Measurements from ENCODE around the gene SMNDC1. TPM values are rescaled to one million over a fixed set of nuclear protein-coding genes. Genes with fewer than 3 reads are reported as not detected.

SMNDC1 gene
- total RNA-seq, result 10 to 100 TPM; 14.2 to 15.2 TPM
- polyA plus RNA-seq (ENCODE audit: insufficient read length in 2 of 2), result 10 to 100 TPM; 29.8 to 35.5 TPM
- long read RNA-seq, donor 1, full-length matches to known transcripts, result 12 of 12 reads
- long read RNA-seq, donor 1, partial matches to known transcripts, result 0 of 12 reads
- long read RNA-seq, donor 1, other reads (novel, unspliced or antisense), result 0 of 12 reads
- long read RNA-seq, donor 2, full-length matches to known transcripts, result 2 of 2 reads
- long read RNA-seq, donor 2, partial matches to known transcripts, result 0 of 2 reads
- long read RNA-seq, donor 2, other reads (novel, unspliced or antisense), result 0 of 2 reads
- long read RNA-seq, donor 3, full-length matches to known transcripts, result 2 of 2 reads
- long read RNA-seq, donor 3, partial matches to known transcripts, result 0 of 2 reads
- long read RNA-seq, donor 3, other reads (novel, unspliced or antisense), result 0 of 2 reads
- long read RNA-seq, donor 4, full-length matches to known transcripts, result 5 of 5 reads
- long read RNA-seq, donor 4, partial matches to known transcripts, result 0 of 5 reads
- long read RNA-seq, donor 4, other reads (novel, unspliced or antisense), result 0 of 5 reads

DNA sequence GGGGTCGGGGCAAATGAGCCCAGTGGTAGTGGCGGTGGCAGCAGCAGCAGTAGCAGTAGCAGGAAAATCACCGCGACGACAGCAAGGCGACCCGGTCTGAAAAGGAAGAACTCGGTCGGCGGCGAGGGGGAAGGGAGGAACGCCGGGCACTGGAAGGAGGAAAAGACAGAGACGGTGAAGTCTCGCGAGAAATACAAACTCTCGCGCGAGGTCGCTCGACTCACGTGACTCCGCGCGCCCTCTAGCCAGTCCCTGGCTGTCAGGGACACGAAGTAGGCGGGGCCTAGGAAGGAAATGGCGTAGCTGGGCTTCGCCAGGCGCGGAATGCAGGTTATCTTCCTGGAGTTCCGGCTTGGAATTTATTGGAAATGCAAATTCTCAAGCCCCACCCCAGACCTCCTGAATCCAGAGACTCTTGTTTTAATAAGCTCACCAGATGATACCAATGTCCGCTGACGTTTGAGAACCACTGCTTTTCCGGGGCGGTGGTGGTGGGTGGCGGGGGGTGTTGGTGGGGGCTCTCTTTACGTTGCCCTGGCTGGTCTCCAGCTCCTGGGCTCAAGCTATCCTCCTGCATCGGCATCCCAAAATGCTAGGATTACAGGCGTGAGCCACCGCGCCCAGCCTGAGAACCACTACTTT, at the start of gene SMNDC1:
Gene SMNDC1 (minus strand): TSS at position 141 of the 642 bp plus-strand sequence. CDS start 1,333 bp downstream, outside the sequence.
- no peaks in the 10 kb centered on the region for H3K27me3 ChIP-seq (ENCODE audit: control insufficient read depth, insufficient read depth, low read length)
- H3K36me3 ChIP-seq (ENCODE audit: control insufficient read depth, insufficient read depth, low read length), result peaks cover 4% of the 10 kb centered on the region
- peak; percentile 93 to 100 (median 98) for DNase-seq (ENCODE audit: low read depth in 4 of 6, low spot score in 6 of 6)
- peak within 1 kb of the TSS; percentile 74 for H3K4me3 ChIP-seq (ENCODE audit: low read depth, low read length)
- peak within 1 kb of the TSS; percentile 86 for H3K27ac ChIP-seq (ENCODE audit: low read depth, low read length)
- peaks cover 5% of the 10 kb centered on the region for H3K4me1 ChIP-seq (ENCODE audit: control insufficient read depth, insufficient read depth, low read length)
- WGBS (ENCODE audit: insufficient coverage), result 0% methylated on average over 28 of the region's 42 CpGs
- H3K9me3 ChIP-seq (ENCODE audit: control insufficient read depth, insufficient read depth, low read length), result no peaks in the 10 kb centered on the region

DNA sequence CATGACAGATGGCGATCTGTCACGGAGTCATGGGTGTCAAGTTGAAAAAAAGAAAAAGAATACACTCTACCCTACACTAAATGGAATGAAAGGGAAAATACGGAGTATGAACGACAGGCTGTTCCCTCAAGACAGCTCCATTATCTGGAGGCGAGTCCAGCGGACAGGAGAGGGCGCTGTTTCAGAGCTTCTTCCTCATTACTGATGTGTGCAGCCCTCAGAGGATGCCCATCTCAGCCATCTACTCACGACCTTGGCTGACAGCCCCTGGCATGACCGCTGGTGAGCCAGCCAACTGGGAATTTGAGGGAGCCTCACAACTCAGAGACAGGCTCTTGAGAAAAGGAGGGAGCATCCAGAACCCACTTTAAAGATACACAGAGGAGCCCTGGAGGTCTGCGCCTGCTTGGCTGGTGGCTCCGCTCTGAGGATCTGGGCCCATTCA, 49.6 kb upstream of the SMNDC1 start:
- WGBS (ENCODE audit: insufficient coverage), result 26% methylated on average over 5 of the region's 11 CpGs
- no peaks in the 10 kb centered on the region for H3K36me3 ChIP-seq (ENCODE audit: control insufficient read depth, insufficient read depth, low read length)
- no peak overlapping the region for H3K27ac ChIP-seq (ENCODE audit: low read depth, low read length)
- no peaks in the 10 kb centered on the region for H3K9me3 ChIP-seq (ENCODE audit: control insufficient read depth, insufficient read depth, low read length)
- H3K27me3 ChIP-seq (ENCODE audit: control insufficient read depth, insufficient read depth, low read length), result no peaks in the 10 kb centered on the region
- peak in 5 of 6 donors; percentile 45 to 89 (median 55) for DNase-seq (ENCODE audit: low read depth in 4 of 6, low spot score in 6 of 6)
- H3K4me1 ChIP-seq (ENCODE audit: control insufficient read depth, insufficient read depth, low read length), result peaks cover 12% of the 10 kb centered on the region
- H3K4me3 ChIP-seq (ENCODE audit: low read depth, low read length), result no peak overlapping the region

- no peak overlapping the region for H3K27ac ChIP-seq (ENCODE audit: low read depth, low read length)
- H3K27me3 ChIP-seq (ENCODE audit: control insufficient read depth, insufficient read depth, low read length), result no peaks in the 10 kb centered on the region
- DNase-seq (ENCODE audit: low read depth in 4 of 6, low spot score in 6 of 6), result peak in 3 of 6 donors; percentile 40 to 90 (median 52)
- H3K4me3 ChIP-seq (ENCODE audit: low read depth, low read length), result no peak overlapping the region
- WGBS (ENCODE audit: insufficient coverage), result 42% methylated on average over 7 of the region's 14 CpGs
- no peaks in the 10 kb centered on the region for H3K36me3 ChIP-seq (ENCODE audit: control insufficient read depth, insufficient read depth, low read length)
- H3K9me3 ChIP-seq (ENCODE audit: control insufficient read depth, insufficient read depth, low read length), result no peaks in the 10 kb centered on the region
- H3K4me1 ChIP-seq (ENCODE audit: control insufficient read depth, insufficient read depth, low read length), result peaks cover 12% of the 10 kb centered on the region
Measured at GRCh38 chr10:110353244-110354119, 48.8 kb upstream of the SMNDC1 start.

- Histone ChIP-seq H3K4me3 (ENCODE audit: low read depth, low read length) (no peak overlapping the region), H3K36me3 (ENCODE audit: control insufficient read depth, insufficient read depth, low read length) (no peaks in the 10 kb centered on the region), H3K4me1 (ENCODE audit: control insufficient read depth, insufficient read depth, low read length) (peaks cover 12% of the 10 kb centered on the region), H3K9me3 (ENCODE audit: control insufficient read depth, insufficient read depth, low read length) (no peaks in the 10 kb centered on the region), H3K27ac (ENCODE audit: low read depth, low read length) (no peak overlapping the region), H3K27me3 (ENCODE audit: control insufficient read depth, insufficient read depth, low read length) (no peaks in the 10 kb centered on the region)
- no peak for DNase-seq (ENCODE audit: low read depth in 4 of 6, low spot score in 6 of 6)
- WGBS (ENCODE audit: insufficient coverage), result 62% methylated on average over 1 of the region's 2 CpGs
Measured at GRCh38 chr10:110352930-110353243, 48.2 kb upstream of the SMNDC1 start.

GRCh38 chr10:110350812-110351211, 46.1 kb upstream of the SMNDC1 start:
- H3K27me3 ChIP-seq (ENCODE audit: control insufficient read depth, insufficient read depth, low read length), result no peaks in the 10 kb centered on the region
- DNase-seq (ENCODE audit: low read depth in 4 of 6, low spot score in 6 of 6), result no peak
- no peaks in the 10 kb centered on the region for H3K36me3 ChIP-seq (ENCODE audit: control insufficient read depth, insufficient read depth, low read length)
- no peaks in the 10 kb centered on the region for H3K9me3 ChIP-seq (ENCODE audit: control insufficient read depth, insufficient read depth, low read length)
- WGBS (ENCODE audit: insufficient coverage), result 80% methylated on average over 1 of the region's 2 CpGs
- no peak overlapping the region for H3K4me3 ChIP-seq (ENCODE audit: low read depth, low read length)
- H3K27ac ChIP-seq (ENCODE audit: low read depth, low read length), result no peak overlapping the region
- peaks cover 12% of the 10 kb centered on the region for H3K4me1 ChIP-seq (ENCODE audit: control insufficient read depth, insufficient read depth, low read length)

DNA sequence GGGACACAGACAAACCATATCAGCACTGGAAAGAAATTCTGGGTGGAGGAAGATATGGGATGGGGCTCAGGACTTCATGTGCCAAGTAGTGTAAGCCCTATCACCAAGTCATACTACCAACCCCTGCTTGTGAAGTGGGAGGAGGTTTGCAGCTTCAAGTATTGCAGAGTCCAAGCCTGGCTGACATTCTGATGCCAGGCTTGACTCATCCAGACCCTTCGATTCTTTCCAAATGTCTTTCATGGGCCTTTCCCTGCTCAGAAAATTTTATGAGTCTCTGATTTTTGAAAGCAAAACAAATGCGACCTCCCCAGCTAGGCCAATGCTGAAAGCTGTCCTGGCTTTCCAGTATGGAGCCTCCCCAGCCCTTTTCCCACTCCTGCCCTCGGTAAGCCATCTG, 45.1 kb upstream of the SMNDC1 start:
- H3K27ac ChIP-seq (ENCODE audit: low read depth, low read length), result no peak overlapping the region

DNA sequence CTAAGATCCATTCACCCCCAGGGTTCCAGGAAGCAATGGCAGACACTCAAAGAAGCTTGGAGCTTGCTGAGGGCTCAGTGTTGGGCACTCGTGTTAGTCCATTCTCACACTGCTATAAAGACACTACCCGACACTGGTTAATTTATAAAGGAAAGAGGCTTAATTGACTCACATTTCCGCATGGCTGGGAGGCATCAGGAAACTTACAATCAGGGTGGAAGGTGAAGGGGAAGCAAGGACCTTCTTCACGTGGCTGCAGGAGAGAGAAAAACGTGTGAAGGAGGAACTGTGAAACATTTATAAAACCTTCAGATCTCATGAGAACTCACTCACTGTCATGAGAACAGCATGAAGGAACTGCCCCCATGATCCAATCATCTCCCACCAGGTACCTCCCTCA, 44.7 kb upstream of the SMNDC1 start:
- Histone ChIP-seq H3K27ac (ENCODE audit: low read depth, low read length) (no peak overlapping the region), H3K36me3 (ENCODE audit: control insufficient read depth, insufficient read depth, low read length) (no peaks in the 10 kb centered on the region), H3K9me3 (ENCODE audit: control insufficient read depth, insufficient read depth, low read length) (no peaks in the 10 kb centered on the region), H3K27me3 (ENCODE audit: control insufficient read depth, insufficient read depth, low read length) (no peaks in the 10 kb centered on the region), H3K4me3 (ENCODE audit: low read depth, low read length) (no peak overlapping the region), H3K4me1 (ENCODE audit: control insufficient read depth, insufficient read depth, low read length) (peaks cover 5% of the 10 kb centered on the region)
- WGBS (ENCODE audit: insufficient coverage), result no CpG with 5 or more reads among the region's 5 CpGs
- DNase-seq (ENCODE audit: low read depth in 4 of 6, low spot score in 6 of 6), result no peak

More for the DNA sequence above, 45.1 kb upstream of the SMNDC1 start:
- Histone ChIP-seq H3K36me3 (ENCODE audit: control insufficient read depth, insufficient read depth, low read length) (no peaks in the 10 kb centered on the region), H3K27me3 (ENCODE audit: control insufficient read depth, insufficient read depth, low read length) (no peaks in the 10 kb centered on the region), H3K4me1 (ENCODE audit: control insufficient read depth, insufficient read depth, low read length) (peaks cover 9% of the 10 kb centered on the region), H3K4me3 (ENCODE audit: low read depth, low read length) (no peak overlapping the region), H3K9me3 (ENCODE audit: control insufficient read depth, insufficient read depth, low read length) (no peaks in the 10 kb centered on the region)
- no peak for DNase-seq (ENCODE audit: low read depth in 4 of 6, low spot score in 6 of 6)
- 84% methylated on average over 3 of the region's 3 CpGs for WGBS (ENCODE audit: insufficient coverage)

DNA sequence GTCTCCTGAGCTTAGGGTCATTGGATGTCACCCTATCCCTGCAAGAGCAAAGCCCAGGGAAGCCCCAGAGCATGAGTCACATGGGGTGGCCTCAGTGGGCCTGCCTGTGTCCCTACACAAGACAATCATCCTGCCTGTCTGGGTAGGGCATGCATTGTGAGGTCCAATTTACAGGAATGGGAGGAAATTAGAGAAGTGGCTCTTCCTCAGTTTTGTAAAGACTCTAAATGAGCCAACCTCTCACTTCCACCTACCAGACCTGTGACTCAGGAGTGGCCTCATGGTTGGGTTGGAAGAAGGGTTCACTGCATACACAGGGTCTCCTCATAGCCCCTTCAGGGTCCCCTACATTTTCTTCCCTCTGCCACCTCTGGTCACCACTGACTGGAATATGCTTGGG, 43.6 kb upstream of the SMNDC1 start:
- Histone ChIP-seq H3K27me3 (ENCODE audit: control insufficient read depth, insufficient read depth, low read length) (no peaks in the 10 kb centered on the region), H3K4me3 (ENCODE audit: low read depth, low read length) (no peak overlapping the region), H3K27ac (ENCODE audit: low read depth, low read length) (no peak overlapping the region), H3K36me3 (ENCODE audit: control insufficient read depth, insufficient read depth, low read length) (no peaks in the 10 kb centered on the region), H3K9me3 (ENCODE audit: control insufficient read depth, insufficient read depth, low read length) (no peaks in the 10 kb centered on the region), H3K4me1 (ENCODE audit: control insufficient read depth, insufficient read depth, low read length) (no peaks in the 10 kb centered on the region)
- no peak for DNase-seq (ENCODE audit: low read depth in 4 of 6, low spot score in 6 of 6)

DNA sequence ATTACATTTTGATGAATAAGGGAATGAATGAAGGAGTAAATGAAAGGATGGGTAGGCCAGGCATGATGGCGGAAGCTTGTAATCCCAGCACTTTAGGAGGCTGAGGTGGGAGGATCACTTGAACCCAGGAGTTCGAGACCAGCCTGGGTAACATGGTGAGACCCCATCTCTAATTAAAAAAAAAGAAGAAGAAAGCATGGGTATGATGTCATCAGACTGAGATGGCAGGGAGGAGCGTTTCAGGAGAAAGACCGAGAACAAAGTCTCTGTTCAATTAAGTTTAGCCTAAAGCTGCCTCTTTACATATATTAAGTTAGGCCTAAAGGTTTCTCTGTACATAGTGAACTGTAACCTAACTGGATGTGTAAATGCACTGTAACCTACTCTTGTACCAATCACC, 42.2 kb upstream of the SMNDC1 start:
- no peaks in the 10 kb centered on the region for H3K9me3 ChIP-seq (ENCODE audit: control insufficient read depth, insufficient read depth, low read length)
- no peak for DNase-seq (ENCODE audit: low read depth in 4 of 6, low spot score in 6 of 6)
- no peak overlapping the region for H3K27ac ChIP-seq (ENCODE audit: low read depth, low read length)
- WGBS (ENCODE audit: insufficient coverage), result 100% methylated on average over 1 of the region's 4 CpGs
- H3K36me3 ChIP-seq (ENCODE audit: control insufficient read depth, insufficient read depth, low read length), result no peaks in the 10 kb centered on the region
- H3K4me3 ChIP-seq (ENCODE audit: low read depth, low read length), result no peak overlapping the region
- no peaks in the 10 kb centered on the region for H3K4me1 ChIP-seq (ENCODE audit: control insufficient read depth, insufficient read depth, low read length)
- H3K27me3 ChIP-seq (ENCODE audit: control insufficient read depth, insufficient read depth, low read length), result no peaks in the 10 kb centered on the region
